PC-3 (cell line): ENCODE results near the gene EIF3D. TPM values are rescaled to one million over a fixed set of nuclear protein-coding genes. Genes with fewer than 3 reads are reported as not detected.

Experiments used
- ATAC-seq: fragments of 200-7000 bp; cut with Tn5 transposase; 2 replicates; pipeline ENCODE4 v1.9.1; 2020; ENCODE audit warnings: mild to moderate bottlenecking, moderate library complexity
- BruUV-seq: library from RNA; stranded (reverse); fragments of 400-500 nt; replicated peaks from 2 replicates; lab custom pipeline; 2021; lab: Mats Ljungman, UMichigan
- CTCF ChIA-PET: fragments of 300-600 bp; sonication (Branson Sonifier 250); formaldehyde crosslinking; loops from one replicate; lab custom pipeline; 2022; ENCODE audit warnings: antibody characterized with exemption; lab: Charles Lee
- POLR2A ChIA-PET: fragments of 300-600 bp; sonication (Branson Sonifier 250); formaldehyde crosslinking; loops from one replicate; lab custom pipeline; 2022; ENCODE audit warnings: antibody characterized with exemption; ENCODE audit not compliant: unreplicated experiment; lab: Charles Lee
- DNase-seq: peaks from one replicate; pipeline ENCODE4 v3.0.0-alpha.2; 2015
- H2AFZ ChIP-seq: fragments of 300-600 bp; sonication (generic); 2 replicates; pipeline ENCODE4 v1.6.0; 2016; ENCODE audit warnings: antibody characterized with exemption, low read length
- H3F3A ChIP-seq: fragments of 300-600 bp; sonication (generic); one replicate; pipeline ENCODE4 v1.6.0; 2017; ENCODE audit warnings: antibody characterized with exemption, low read length, control low read depth, mild to moderate bottlenecking; ENCODE audit not compliant: unreplicated experiment
- H3K27ac ChIP-seq: fragments of 300-600 bp; sonication (generic); 2 replicates; pipeline ENCODE4 v1.5.1; 2016; ENCODE audit warnings: mild to moderate bottlenecking, low read length
- H3K27me3 ChIP-seq: fragments of 300-600 bp; sonication (generic); 2 replicates; pipeline ENCODE4 v1.6.1; 2016; ENCODE audit warnings: low read length, mixed read lengths
- H3K36me3 ChIP-seq: fragments of 300-600 bp; sonication (generic); 2 replicates; pipeline ENCODE4 v1.6.1; 2016; ENCODE audit warnings: low read depth, mixed run types, low read length, mixed read lengths
- H3K4me1 ChIP-seq: fragments of 300-600 bp; sonication (generic); 2 replicates; pipeline ENCODE4 v1.5.1; 2016; ENCODE audit warnings: low read length; ENCODE audit not compliant: insufficient read depth
- H3K4me2 ChIP-seq: fragments of 300-600 bp; sonication (generic); 2 replicates; pipeline ENCODE4 v1.6.0; 2016; ENCODE audit warnings: low read length
- H3K4me3 ChIP-seq: fragments of 300-600 bp; sonication (generic); 2 replicates; pipeline ENCODE4 v1.5.1; 2016; ENCODE audit warnings: mild to moderate bottlenecking, low read length, mixed read lengths
- H3K79me2 ChIP-seq: fragments of 300-600 bp; sonication (generic); 2 replicates; pipeline ENCODE4 v1.6.1; 2017; ENCODE audit warnings: low read length, mixed read lengths
- H3K9ac ChIP-seq: fragments of 300-600 bp; sonication (generic); 2 replicates; pipeline ENCODE4 v1.6.0; 2016; ENCODE audit warnings: mild to moderate bottlenecking, low read length
- H3K9me2 ChIP-seq: fragments of 300-600 bp; sonication (generic); replicated peaks from 2 replicates; pipeline ENCODE4 v1.6.1; 2016; ENCODE audit warnings: mixed run types, low read length, mixed read lengths
- H3K9me3 ChIP-seq: fragments of 300-600 bp; sonication (generic); 2 replicates; pipeline ENCODE4 v1.6.1; 2016; ENCODE audit warnings: low read length, mixed read lengths
- H4K20me1 ChIP-seq: fragments of 300-600 bp; sonication (generic); 2 replicates; pipeline ENCODE4 v1.6.1; 2016; ENCODE audit warnings: low read length, mixed read lengths
- CTCF ChIP-seq: fragments of 300-600 bp; sonication (generic); conservative IDR thresholded peaks from 2 replicates; pipeline ENCODE4 v1.5.1; 2017; ENCODE audit warnings: antibody characterized with exemption, low read depth, mild to moderate bottlenecking, low read length
- EZH2 ChIP-seq: fragments of 300-600 bp; sonication (generic); IDR thresholded peaks from one replicate; pipeline ENCODE4 v1.6.1; 2017; ENCODE audit warnings: antibody characterized with exemption, mild to moderate bottlenecking, low read length; ENCODE audit not compliant: unreplicated experiment
- EZH2phosphoT487 ChIP-seq: fragments of 300-600 bp; sonication (generic); IDR thresholded peaks from 2 replicates; pipeline ENCODE4 v1.6.1; 2018; ENCODE audit warnings: mild to moderate bottlenecking, antibody characterized with exemption, low read length, borderline replicate concordance
- intact Hi-C: fragments of 100-400 bp; cut with micrococcal nuclease; formaldehyde crosslinking; loops from 2 replicates; pipeline ENCODE4 v1.9.0; 2023
- total RNA-seq: library from RNA; depleted of rRNA; stranded (reverse); fragments of >200 nt; gene quantifications from 2 replicates; pipeline ENCODE4 v1.2.3, GENCODE V29; 2014

Gene EIF3D
- total RNA-seq, 1 experiment from 2014 or later, result 247 TPM

- DNase-seq, result no peak
- peaks cover 15% of the 10 kb centered on the region for H3K79me2 ChIP-seq
- no peak overlapping the region for H2AFZ ChIP-seq
- H3K9ac ChIP-seq, result no peak overlapping the region
- no peak overlapping the region for H3K27ac ChIP-seq
- H3K4me2 ChIP-seq, result no peak overlapping the region
- intact Hi-C loops, result no loop called here
- ChIA-PET CTCF (no interaction called here), POLR2A (no interaction called here)
- no peaks in the 10 kb centered on the region for H3K9me2 ChIP-seq
- H3K36me3 ChIP-seq, result no peaks in the 10 kb centered on the region
- no TSS peak for BruUV-seq
- TF ChIP-seq EZH2phosphoT487 (no peak), EZH2 (no peak), CTCF (no peak)
- no peaks in the 10 kb centered on the region for H4K20me1 ChIP-seq
- no peaks in the 10 kb centered on the region for H3K27me3 ChIP-seq
- no peak for ATAC-seq
- peaks cover 8% of the 10 kb centered on the region for H3K4me1 ChIP-seq
- H3K9me3 ChIP-seq, result no peaks in the 10 kb centered on the region
- no peaks in the 10 kb centered on the region for H3F3A ChIP-seq
- no peak overlapping the region for H3K4me3 ChIP-seq
These were observed 3.5 kb upstream of the EIF3D start for GRCh38 chr22:36532466-36532865.

- Histone ChIP-seq H3F3A (no peaks in the 10 kb centered on the region), H3K27me3 (no peaks in the 10 kb centered on the region), H3K9me3 (no peaks in the 10 kb centered on the region), H3K36me3 (peaks cover 33% of the 10 kb centered on the region), H3K9ac (peak overlapping the region; percentile 97), H4K20me1 (peaks cover 20% of the 10 kb centered on the region), H3K9me2 (no peaks in the 10 kb centered on the region), H3K4me3 (peak overlapping the region; percentile 88), H3K79me2 (peaks cover 39% of the 10 kb centered on the region), H3K4me1 (peaks cover 15% of the 10 kb centered on the region), H2AFZ (peak overlapping the region; percentile 71), H3K4me2 (peak overlapping the region; percentile 99), H3K27ac (peak overlapping the region; percentile 86)
- intact Hi-C loops, result no loop called here
- no peak for TF ChIP-seq EZH2
- TF ChIP-seq EZH2phosphoT487, result no peak
- TF ChIP-seq CTCF, result no peak
- ATAC-seq (no peak), DNase-seq (no peak)
- POLR2A ChIA-PET, result no interaction called here
- CTCF ChIA-PET, result no interaction called here
- no TSS peak for BruUV-seq
These were observed 625 bp downstream of the EIF3D start for GRCh38 chr22:36528341-36528740.

GRCh38 chr22:36522662-36523061 is 6.3 kb downstream of the EIF3D start:
- no peak for TF ChIP-seq CTCF
- TF ChIP-seq EZH2, result no peak
- TF ChIP-seq EZH2phosphoT487, result no peak
- BruUV-seq, result no TSS peak
- intact Hi-C loops, result no loop called here
- peaks cover 77% of the 10 kb centered on the region for H3K36me3 ChIP-seq
- no peak overlapping the region for H2AFZ ChIP-seq
- H3K27me3 ChIP-seq, result no peaks in the 10 kb centered on the region
- DNase-seq (no peak), ATAC-seq (no peak)
- H4K20me1 ChIP-seq, result peaks cover 20% of the 10 kb centered on the region
- H3F3A ChIP-seq, result no peaks in the 10 kb centered on the region
- no peak overlapping the region for H3K27ac ChIP-seq
- no peaks in the 10 kb centered on the region for H3K9me2 ChIP-seq
- CTCF ChIA-PET, result no interaction called here
- peaks cover 26% of the 10 kb centered on the region for H3K79me2 ChIP-seq
- H3K9ac ChIP-seq, result no peak overlapping the region
- H3K9me3 ChIP-seq, result no peaks in the 10 kb centered on the region
- no peak overlapping the region for H3K4me3 ChIP-seq
- POLR2A ChIA-PET, result no interaction called here
- H3K4me2 ChIP-seq, result no peak overlapping the region
- peaks cover 7% of the 10 kb centered on the region; the same call in 1 of the 2 replicates for H3K4me1 ChIP-seq
